Naive thymus-derived CD4-positive, alpha-beta T cell (primary cell): ENCODE results near the gene GIPC3. TPM values are rescaled to one million over a fixed set of nuclear protein-coding genes. Genes with fewer than 3 reads are reported as not detected.

Source experiments
- ATAC-seq: fragments of 150-1000 bp; cut with Tn5 transposase; 2 replicates; pipeline ENCODE4 v1.10.0; 2021; ENCODE audit warnings: mild to moderate bottlenecking, moderate library complexity
- CTCF ChIA-PET: fragments of 350-600 bp; sonication (Branson Sonifier 250); formaldehyde crosslinking; loops from one replicate; lab custom pipeline; 2021; ENCODE audit warnings: antibody characterized with exemption; lab: Charles Lee
- POLR2A ChIA-PET: fragments of 350-600 bp; sonication (Branson Sonifier 250); formaldehyde crosslinking; loops from one replicate; lab custom pipeline; 2021; ENCODE audit warnings: antibody characterized with exemption, inconsistent platforms; lab: Charles Lee
- DNase-seq, 9 donors: peaks; one replicate each; pipeline versions ENCODE4 v3.0.0 to v3.0.0-alpha.2; 2020 to 2022; ENCODE audit warnings: mixed read lengths in 1 of 9
- H3K27ac ChIP-seq: one replicate; pipeline ENCODE4 v1.7.0; 2013; ENCODE audit warnings: mild to moderate bottlenecking, low read depth, low read length, moderate library complexity
- H3K27me3 ChIP-seq, 2 donors: one replicate each; pipeline ENCODE4 v1.7.0; 2013; ENCODE audit warnings: low read length in 2 of 2, mild to moderate bottlenecking in 2 of 2, moderate library complexity in 2 of 2; ENCODE audit not compliant: control insufficient read depth in 2 of 2, insufficient read depth in 2 of 2
- H3K36me3 ChIP-seq, 3 experiments: 1 replicate in 2 of 3; 2 replicates in 1 of 3; pipeline ENCODE4 v1.7.0; 2013; ENCODE audit warnings: low read length in 3 of 3, mild to moderate bottlenecking in 3 of 3, moderate library complexity in 1 of 3; ENCODE audit not compliant: insufficient read depth in 3 of 3, control insufficient read depth in 2 of 3
- H3K4me1 ChIP-seq, 2 donors: one replicate each; pipeline ENCODE4 v1.7.0; 2013; ENCODE audit warnings: low read length in 2 of 2, mild to moderate bottlenecking in 2 of 2, moderate library complexity in 1 of 2; ENCODE audit not compliant: control insufficient read depth in 2 of 2, insufficient read depth in 2 of 2
- H3K4me3 ChIP-seq: 2 replicates; pipeline ENCODE4 v1.7.0; 2013; ENCODE audit warnings: mild to moderate bottlenecking, low read length
- H3K9me3 ChIP-seq, 3 experiments: 1 replicate in 2 of 3; 2 replicates in 1 of 3; pipeline ENCODE4 v1.7.0; 2013; ENCODE audit warnings: low read length in 3 of 3; ENCODE audit not compliant: control insufficient read depth in 2 of 3
- H3K27ac Mint-ChIP-seq, 9 donors: one replicate each; pipeline ENCODE4 v1.8.0; 2020 to 2022; ENCODE audit warnings: mixed read lengths in 9 of 9, mild to moderate bottlenecking in 8 of 9, moderate library complexity in 5 of 9, inconsistent platforms in 2 of 9
- H3K27me3 Mint-ChIP-seq, 5 donors: one replicate each; pipeline ENCODE4 v1.8.0; 2021 to 2022; ENCODE audit warnings: mixed read lengths in 5 of 5, mild to moderate bottlenecking in 1 of 5
- H3K36me3 Mint-ChIP-seq, 5 donors: one replicate each; pipeline ENCODE4 v1.8.0; 2020 to 2022; ENCODE audit warnings: mixed read lengths in 5 of 5, mild to moderate bottlenecking in 3 of 5, inconsistent platforms in 1 of 5
- H3K4me1 Mint-ChIP-seq, 7 donors: one replicate each; pipeline ENCODE4 v1.8.0; 2020 to 2022; ENCODE audit warnings: mixed read lengths in 7 of 7, mild to moderate bottlenecking in 3 of 7, inconsistent platforms in 1 of 7
- H3K4me3 Mint-ChIP-seq, 10 donors: one replicate each; pipeline ENCODE4 v1.8.0; 2020 to 2022; ENCODE audit warnings: mild to moderate bottlenecking in 10 of 10, mixed read lengths in 10 of 10, moderate library complexity in 6 of 10, inconsistent platforms in 2 of 10
- H3K9me3 Mint-ChIP-seq, 11 donors: one replicate each; pipeline ENCODE4 v1.8.0; 2020 to 2022; ENCODE audit warnings: mixed read lengths in 11 of 11, mild to moderate bottlenecking in 4 of 11, inconsistent platforms in 1 of 11, moderate library complexity in 1 of 11
- intact Hi-C, 2 donors: fragments of 100-400 bp; cut with micrococcal nuclease; formaldehyde crosslinking; loops; one replicate each; pipeline ENCODE4 v1.15.1; 2023
- polyA plus RNA-seq, 2 donors: library from polyadenylated mRNA; unstranded; fragments of 300-500 nt; fragmentation: Illumina TruSeq; gene quantifications; one replicate each; pipeline ENCODE4 v1.2.3, GENCODE V29; 2021
- total RNA-seq, 6 experiments: library from RNA in 5 of 6; stranded (reverse) in 5 of 6; gene quantifications; 1 replicate in 5 of 6; 2 replicates in 1 of 6; pipeline ENCODE4 v1.2.3 and lab custom pipeline; 2021 to 2026

Gene GIPC3
- total and polyA plus RNA-seq, 7 experiments from 2014 or later, result 0.85 to 3.3 (median 2.0) TPM

- ChIA-PET CTCF (no interaction called here), POLR2A (no interaction called here)
- Histone ChIP-seq H3K4me3 (no peak overlapping the region), H3K36me3 (peaks cover 0 to 62% (median 0%) of the 10 kb centered on the region in 3 experiments), H3K27ac (no peak overlapping the region), H3K4me1 (peaks cover 0 to 2% of the 10 kb centered on the region in 2 donors), H3K9me3 (no peaks in the 10 kb centered on the region), H3K27me3 (no peaks in the 10 kb centered on the region)
- Mint-ChIP-seq H3K4me3 (no peak overlapping the region), H3K9me3 (no peaks in the 10 kb centered on the region), H3K27me3 (peaks cover 0 to 5% (median 0%) of the 10 kb centered on the region in 5 donors), H3K4me1 (peaks cover 7 to 16% (median 12%) of the 10 kb centered on the region in 7 donors), H3K36me3 (peaks cover 0 to 9% (median 4%) of the 10 kb centered on the region in 5 donors), H3K27ac (no peak overlapping the region)
- ATAC-seq (no peak), DNase-seq (no peak)
- intact Hi-C loops, result no loop called here
Observed at GRCh38 chr19:3612330-3612729, 27.1 kb downstream of the GIPC3 start.

DNA sequence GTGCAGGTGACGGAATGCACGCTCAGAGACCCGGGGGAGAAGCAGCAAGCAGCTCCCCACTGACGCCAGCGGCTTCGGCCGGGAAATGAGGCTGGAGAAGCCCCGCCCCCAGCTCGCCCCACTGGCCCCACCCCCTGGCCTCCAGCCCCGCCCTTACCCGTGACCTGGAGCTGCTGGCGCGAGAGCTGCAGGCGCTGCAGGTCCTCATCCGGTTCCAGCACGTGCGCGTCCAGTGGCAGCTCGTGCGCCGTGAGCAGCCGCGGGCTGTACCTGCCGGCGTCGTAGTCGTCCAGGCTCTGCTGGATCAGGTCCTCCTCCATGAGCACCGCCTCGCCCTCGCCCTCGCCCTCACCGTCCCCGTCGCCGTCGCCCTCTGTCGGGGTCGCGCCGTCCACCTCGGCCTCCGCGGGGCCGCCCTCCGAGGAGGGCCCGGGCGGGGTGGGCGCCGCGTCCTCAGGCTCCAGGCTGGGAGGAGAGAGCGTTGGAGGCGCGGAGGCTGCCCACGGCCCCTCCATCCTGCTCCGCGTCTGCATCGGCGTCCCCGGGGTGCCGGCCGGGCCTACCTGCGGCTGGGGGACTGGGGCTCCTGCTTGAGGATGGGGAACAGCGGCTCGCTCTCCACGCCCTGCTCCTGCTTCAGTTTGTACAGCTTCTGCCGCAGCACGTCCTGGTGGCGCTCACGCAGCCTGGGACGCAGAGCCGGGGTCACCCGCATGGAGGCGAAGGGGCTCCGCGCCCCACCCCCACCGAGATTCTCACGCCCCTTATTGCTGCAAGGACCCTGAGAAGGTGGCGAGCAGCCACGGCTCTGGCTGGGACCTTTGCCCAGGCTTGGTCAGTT lies 27.8 kb downstream of the GIPC3 start:
- ChIA-PET CTCF (no interaction called here), POLR2A (interaction anchor here (0.7 kb wide), 1 partner anchor 9 kb away, joined by 3 read pairs; no protein-coding TSS in a partner anchor)
- DNase-seq, result no peak
- ATAC-seq, result no peak
- H3K27ac Mint-ChIP-seq, result no peak overlapping the region
- H3K27me3 Mint-ChIP-seq, result peaks cover 0 to 1% (median 0%) of the 10 kb centered on the region in 5 donors
- Histone ChIP-seq H3K36me3 (peaks cover 0 to 62% (median 0%) of the 10 kb centered on the region in 3 experiments), H3K9me3 (no peaks in the 10 kb centered on the region), H3K4me1 (peaks cover 0 to 10% of the 10 kb centered on the region in 2 donors), H3K4me3 (no peak overlapping the region), H3K27me3 (no peaks in the 10 kb centered on the region), H3K27ac (no peak overlapping the region)
- H3K4me1 Mint-ChIP-seq, result peaks cover 2 to 16% (median 11%) of the 10 kb centered on the region in 7 donors
- no peaks in the 10 kb centered on the region for H3K9me3 Mint-ChIP-seq
- peaks cover 0 to 9% (median 4%) of the 10 kb centered on the region in 5 donors for H3K36me3 Mint-ChIP-seq
- H3K4me3 Mint-ChIP-seq, result no peak overlapping the region
- intact Hi-C loops, result no loop called here

DNA sequence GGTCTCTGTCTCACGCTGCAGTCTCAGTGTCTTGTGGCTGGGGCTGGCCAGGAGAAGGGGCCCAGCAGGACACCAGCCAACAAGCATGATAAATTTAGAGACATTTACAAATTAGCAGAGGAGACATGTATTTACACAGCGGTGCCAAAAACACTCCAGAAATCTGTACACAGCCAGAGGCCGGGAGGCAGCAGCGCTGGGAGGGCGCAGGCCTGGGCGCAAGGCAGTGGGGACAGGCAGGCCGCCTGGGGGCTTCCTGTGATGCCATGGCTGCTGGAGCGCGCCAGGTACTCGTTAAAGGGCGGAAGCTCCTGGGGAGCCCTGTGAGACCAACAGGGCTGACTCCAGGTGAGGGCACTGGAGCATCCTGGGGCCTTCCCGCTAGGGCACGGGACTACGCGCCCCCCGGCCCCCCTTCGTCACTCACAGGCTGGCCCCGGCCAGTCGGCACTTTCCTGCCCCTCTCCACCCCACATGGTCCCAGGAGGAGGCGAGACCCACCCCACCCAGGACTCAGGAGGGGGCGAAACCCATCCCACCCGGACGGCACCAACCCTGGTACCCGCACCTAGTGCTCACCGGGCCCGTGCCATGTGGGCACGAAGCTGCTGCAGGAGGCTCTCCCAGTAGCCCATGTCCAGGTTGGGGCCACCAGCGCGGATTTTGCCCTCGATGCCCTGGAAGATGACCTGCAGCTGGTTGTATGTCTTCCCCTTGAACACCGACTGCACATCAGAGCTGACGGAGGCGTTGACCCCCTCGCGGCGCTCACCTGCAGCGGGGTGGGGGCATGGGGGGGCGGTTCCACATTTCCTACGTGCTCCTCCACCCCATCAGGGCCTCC lies 28.8 kb downstream of the GIPC3 start:
- ATAC-seq (no peak), DNase-seq (no peak)
- no peaks in the 10 kb centered on the region for H3K9me3 Mint-ChIP-seq
- CTCF ChIA-PET, result no interaction called here
- Histone ChIP-seq H3K4me1 (peaks cover 0 to 13% of the 10 kb centered on the region in 2 donors), H3K4me3 (no peak overlapping the region), H3K9me3 (no peaks in the 10 kb centered on the region), H3K36me3 (peaks cover 0 to 66% (median 0%) of the 10 kb centered on the region in 3 experiments), H3K27ac (no peak overlapping the region), H3K27me3 (no peaks in the 10 kb centered on the region)
- peaks cover 0 to 9% (median 4%) of the 10 kb centered on the region in 5 donors for H3K36me3 Mint-ChIP-seq
- POLR2A ChIA-PET, result no interaction called here
- H3K4me3 Mint-ChIP-seq, result no peak overlapping the region
- H3K27me3 Mint-ChIP-seq, result no peaks in the 10 kb centered on the region
- peaks cover 0 to 14% (median 9%) of the 10 kb centered on the region in 7 donors for H3K4me1 Mint-ChIP-seq
- intact Hi-C loops, result no loop called here
- no peak overlapping the region for H3K27ac Mint-ChIP-seq

DNA sequence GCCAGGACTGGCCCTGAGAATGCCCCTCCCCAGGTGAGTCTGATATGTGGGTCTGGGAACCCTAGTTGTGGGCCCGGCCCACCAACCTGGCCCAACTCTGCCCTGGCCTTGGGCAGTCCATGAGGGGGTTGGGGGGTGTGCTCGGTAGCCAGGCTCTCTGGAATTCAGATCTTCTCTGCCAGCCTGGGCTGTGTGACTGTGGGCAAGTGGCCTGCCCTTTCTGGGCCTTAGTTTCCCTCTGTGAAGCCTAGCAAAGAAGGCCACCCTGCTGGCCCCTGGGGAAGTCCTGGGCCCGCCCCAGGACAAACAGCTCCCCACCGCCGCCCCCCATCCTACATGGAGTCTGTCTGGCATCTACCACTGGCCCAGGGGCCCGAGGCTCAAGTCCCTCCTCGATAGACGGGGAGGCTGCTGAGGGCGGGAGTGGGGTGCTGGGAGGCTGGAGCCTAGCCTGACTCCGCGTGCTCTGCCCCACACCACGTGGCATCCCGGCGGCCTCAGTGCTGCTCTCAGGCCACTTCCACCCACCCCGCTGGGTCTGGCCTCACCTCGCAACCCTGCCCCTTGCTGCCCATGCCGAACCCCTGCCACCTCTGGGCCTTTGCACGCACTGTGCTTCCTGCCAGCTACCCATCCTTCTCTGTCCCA lies 29.7 kb downstream of the GIPC3 start:
- intact Hi-C loops, result no loop called here
- POLR2A ChIA-PET, result interaction anchor here (1.4 kb wide), 1 partner anchor 10 kb away, joined by 3 read pairs; no protein-coding TSS in a partner anchor
- CTCF ChIA-PET, result interaction anchor here (0.6 to 1.1 kb wide), 2 partner anchors 56 to 79 kb away, joined by 4 read pairs; no protein-coding TSS in a partner anchor

DNA sequence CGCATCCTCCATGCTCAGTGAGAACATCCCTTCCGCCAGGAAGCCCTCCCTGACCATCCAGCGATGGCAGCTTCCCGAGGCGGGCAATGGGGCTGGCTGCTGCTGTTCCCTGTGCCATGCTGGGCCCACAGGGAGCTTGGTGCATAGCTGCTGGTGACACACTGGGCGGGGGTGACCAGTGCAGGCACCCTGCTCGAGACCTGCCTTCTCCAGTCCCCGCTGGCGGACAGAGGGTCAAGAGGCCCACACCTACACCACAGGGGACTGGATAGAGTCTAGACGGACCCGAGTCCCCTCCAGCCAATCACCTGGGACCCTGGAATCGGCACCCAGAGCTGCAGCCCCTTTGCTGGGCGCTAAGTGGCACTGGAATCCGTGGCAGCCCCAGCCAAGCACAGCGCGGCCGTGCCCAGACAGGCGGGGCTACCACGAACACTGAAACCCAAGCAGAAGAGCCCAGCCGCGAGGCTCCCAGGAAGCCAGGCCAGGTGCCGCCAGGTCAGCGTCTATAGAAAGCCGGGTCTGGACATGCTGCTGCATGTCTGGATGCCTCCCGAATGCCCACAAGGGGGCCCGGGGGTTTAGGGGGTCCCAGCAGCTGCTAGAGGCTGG lies 30.4 kb downstream of the GIPC3 start:
- ATAC-seq, result no peak

More for the DNA sequence above, 29.7 kb downstream of the GIPC3 start:
- peaks cover 0 to 74% (median 0%) of the 10 kb centered on the region in 3 experiments for H3K36me3 ChIP-seq
- peak overlapping the region in 1 of 9 donors; percentile 42 for H3K27ac Mint-ChIP-seq
- DNase-seq, result no peak
- peaks cover 0 to 13% of the 10 kb centered on the region in 2 donors for H3K4me1 ChIP-seq
- H3K27me3 ChIP-seq, result no peaks in the 10 kb centered on the region
- H3K27me3 Mint-ChIP-seq, result no peaks in the 10 kb centered on the region
- H3K4me1 Mint-ChIP-seq, result peaks cover 0 to 14% (median 9%) of the 10 kb centered on the region in 7 donors
- H3K27ac ChIP-seq, result no peak overlapping the region
- ATAC-seq, result no peak
- no peak overlapping the region for H3K4me3 ChIP-seq
- H3K9me3 ChIP-seq, result no peaks in the 10 kb centered on the region
- peaks cover 0 to 9% (median 3%) of the 10 kb centered on the region in 5 donors for H3K36me3 Mint-ChIP-seq
- H3K9me3 Mint-ChIP-seq, result no peaks in the 10 kb centered on the region
- H3K4me3 Mint-ChIP-seq, result no peak overlapping the region

More for the DNA sequence above, 30.4 kb downstream of the GIPC3 start:
- peak overlapping the region in 1 of 9 donors; percentile 42 for H3K27ac Mint-ChIP-seq
- Histone ChIP-seq H3K36me3 (peaks cover 0 to 74% (median 0%) of the 10 kb centered on the region in 3 experiments), H3K27me3 (no peaks in the 10 kb centered on the region), H3K4me3 (no peak overlapping the region), H3K27ac (no peak overlapping the region), H3K9me3 (no peaks in the 10 kb centered on the region), H3K4me1 (peaks cover 0 to 13% of the 10 kb centered on the region in 2 donors)
- no peaks in the 10 kb centered on the region for H3K9me3 Mint-ChIP-seq
- peaks cover 0 to 14% (median 9%) of the 10 kb centered on the region in 7 donors for H3K4me1 Mint-ChIP-seq
- ChIA-PET CTCF (interaction anchor here (0.6 to 1.1 kb wide), 2 partner anchors 56 to 78 kb away, joined by 4 read pairs; no protein-coding TSS in a partner anchor), POLR2A (interaction anchor here (1.4 kb wide), 1 partner anchor 11 kb away, joined by 3 read pairs; no protein-coding TSS in a partner anchor)
- H3K4me3 Mint-ChIP-seq, result no peak overlapping the region
- intact Hi-C loops, result no loop called here
- DNase-seq, result no peak
- H3K27me3 Mint-ChIP-seq, result no peaks in the 10 kb centered on the region
- H3K36me3 Mint-ChIP-seq, result peaks cover 0 to 6% (median 3%) of the 10 kb centered on the region in 5 donors
